K562 (cell line): ENCODE measurements around the gene SH3BP5L. TPM values are rescaled to one million over a fixed set of nuclear protein-coding genes. Genes with fewer than 3 reads are reported as not detected.
A peak's percentile ranks its signal among the peaks of the same experiment; 100 is the strongest.

Experiments
- BRD4 ChIP-seq: fragments of 200-600 bp; sonication (generic); IDR thresholded peaks from 2 replicates; pipeline ENCODE4 v1.6.1; 2017; ENCODE audit warnings: inconsistent platforms
- BRF1 ChIP-seq: IDR thresholded peaks from 3 replicates; pipeline ENCODE4 v1.6.1; 2011; ENCODE audit warnings: borderline replicate concordance, mild to moderate bottlenecking; ENCODE audit not compliant: insufficient read length; ENCODE audit errors: extremely low read depth
- CXXC5 ChIP-seq: fragments of 250-450 bp; sonication (Bioruptor Pico); IDR thresholded peaks from 2 replicates; pipeline ENCODE4 v1.8.0; 2022; ENCODE audit warnings: inconsistent platforms, mild to moderate bottlenecking, moderate library complexity
- FOXO4 ChIP-seq: fragments of 450-650 bp; formaldehyde crosslinking; IDR thresholded peaks from 2 replicates; pipeline ENCODE4 v1.4.0; 2020; ENCODE audit warnings: mild to moderate bottlenecking, moderate library complexity
- GABPA ChIP-seq: fragments of 200-800 bp; sonication (Bioruptor generic); conservative IDR thresholded peaks from 2 replicates; pipeline ENCODE4 v1.6.1; 2016; ENCODE audit warnings: low read depth, missing genetic modification characterization, missing compliant biosample characterization
- MTA3 ChIP-seq: fragments of 450-650 bp; formaldehyde crosslinking; IDR thresholded peaks from 2 replicates; pipeline ENCODE4 v1.6.1; 2017; ENCODE audit warnings: mild to moderate bottlenecking, borderline replicate concordance
- MYC ChIP-seq, 2 experiments: fragments of 250-450 bp in 1 of 2; sonication (Bioruptor Pico) in 1 of 2; IDR thresholded peaks; 2 replicates each; pipeline versions ENCODE4 v1.5.1 to v1.6.1; 2012 to 2021; ENCODE audit warnings: low read depth in 2 of 2, borderline replicate concordance in 1 of 2, improper control_type of control experiment in 1 of 2, low read length in 1 of 2, mild to moderate bottlenecking in 1 of 2, moderate library complexity in 1 of 2
- NEUROD1 ChIP-seq: fragments of 150-350 bp; IDR thresholded peaks from 2 replicates; pipeline ENCODE4 v1.6.1; 2014; ENCODE audit warnings: borderline replicate concordance, low read length, low read depth; ENCODE audit not compliant: partially characterized antibody
- NFYB ChIP-seq: IDR thresholded peaks from 2 replicates; pipeline ENCODE4 v1.6.1; 2011; ENCODE audit warnings: mild to moderate bottlenecking, moderate library complexity; ENCODE audit not compliant: insufficient read length; ENCODE audit errors: extremely low read depth
- PHB ChIP-seq: fragments of 250-450 bp; sonication (Bioruptor Pico); IDR thresholded peaks from 2 replicates; pipeline ENCODE4 v1.5.0; 2021
- PML ChIP-seq: IDR thresholded peaks from 2 replicates; pipeline ENCODE4 v1.6.1; 2012; ENCODE audit warnings: low read length, inconsistent platforms
- POLR2AphosphoS2 ChIP-seq: IDR thresholded peaks from 2 replicates; pipeline ENCODE4 v1.6.1; 2012; ENCODE audit warnings: low read length, improper control_type of control experiment
- POLR2AphosphoS5 ChIP-seq: IDR thresholded peaks from 2 replicates; pipeline ENCODE4 v1.6.1; 2011; ENCODE audit warnings: mild to moderate bottlenecking, low read depth, low read length, moderate library complexity; ENCODE audit not compliant: control insufficient read depth, insufficient read depth
- RFX5 ChIP-seq: IDR thresholded peaks from 2 replicates; pipeline ENCODE4 v1.6.1; 2011; ENCODE audit warnings: low read depth, mild to moderate bottlenecking, improper control_type of control experiment, low read length
- RFX7 ChIP-seq: fragments of 250-450 bp; sonication (Bioruptor Pico); IDR thresholded peaks from 2 replicates; pipeline ENCODE4 v1.5.1; 2021; ENCODE audit warnings: mild to moderate bottlenecking
- TFAM ChIP-seq: fragments of 250-450 bp; sonication (Bioruptor Pico); conservative IDR thresholded peaks from 2 replicates; pipeline ENCODE4 v1.5.0; 2021; ENCODE audit warnings: mild to moderate bottlenecking, moderate library complexity
- TFAP4 ChIP-seq: sonication (generic); formaldehyde crosslinking; IDR thresholded peaks from 2 replicates; pipeline ENCODE4 v1.8.0; 2022; ENCODE audit warnings: missing genetic modification reagents, mild to moderate bottlenecking, moderate library complexity, borderline replicate concordance
- ZSCAN29 ChIP-seq: fragments of 450-650 bp; IDR thresholded peaks from 2 replicates; pipeline ENCODE4 v1.6.1; 2017
- polyA plus RNA-seq, 8 experiments: library from polyadenylated mRNA; depleted of rRNA in 4 of 8; stranded (reverse) in 5 of 8; unstranded in 3 of 8; fragments of >200 nt; fragmentation: Nextera tagmentation in 2 of 8; fragmentation: Illumina TruSeq in 1 of 8; extraction: Ambion mirVana in 2 of 8; extraction: Trizol in 1 of 8; gene quantifications; 2 replicates each; pipeline versions ENCODE4 v1.2.1 to v1.2.3, GENCODE V29; 2011 to 2014; ENCODE audit warnings: inconsistent platforms in 1 of 8, missing spikeins in 1 of 8
- total RNA-seq, 7 experiments: library from RNA; depleted of rRNA in 6 of 7; stranded (reverse); fragments of >200 nt in 6 of 7; fragmentation: Illumina TruSeq in 2 of 7; extraction: Trizol in 2 of 7; gene quantifications; 2 replicates each; pipeline versions ENCODE4 v1.2.1 to v1.2.3, GENCODE V29; 2011 to 2021; ENCODE audit warnings: low replicate concordance in 1 of 7
- TF ChIP-seq, protein P1 (sequence below): fragments of 250-450 bp; sonication (Bioruptor Pico); IDR thresholded peaks from 2 replicates; pipeline ENCODE4 v1.4.0; 2020; ENCODE audit warnings: borderline replicate concordance
- TF ChIP-seq, protein P2 (sequence below): sonication (generic); formaldehyde crosslinking; IDR thresholded peaks from 2 replicates; pipeline ENCODE4 v1.8.0; 2022; ENCODE audit warnings: mild to moderate bottlenecking, missing genetic modification reagents

SH3BP5L gene
- total and polyA plus RNA-seq, 9 of the 15 experiments (the other 6 are each of a cell fraction or from before 2014, with no cell fraction given), result 1.9 to 26.5 (median 15.8) TPM

- TF ChIP-seq TFAP4 (CRISPR knock-in tag) (peak; percentile 98), NEUROD1 (peak; percentile 63), PHB (CRISPR knock-in tag) (peak; percentile 39; the same call in 1 of the 2 replicates), ZSCAN29 (no peak), CXXC5 (CRISPR knock-in tag) (peak; percentile 57), FOXO4 (CRISPR knock-in tag) (no peak), RFX7 (no peak), BRF1 (no peak), POLR2AphosphoS2 (peak; percentile 59; the same call in 1 of the 2 replicates), MTA3 (0 out of 2 replicates have a peak, but pooled peaks have one; percentile 3), NFYB (peak; percentile 88), GABPA (tag) (peak; percentile 45; the same call in 1 of the 2 replicates), POLR2AphosphoS5 (peak; percentile 89), BRD4 (0 out of 2 replicates have a peak, but pooled peaks have one; percentile 29), RFX5 (peak; percentile 97), PML (0 out of 2 replicates have a peak, but pooled peaks have one; percentile 32), MYC (IDR thresholded peaks at IDR 0.05; ENCODE audit: low read depth, low read length) (0 out of 2 replicates have a peak, but pooled peaks have one; percentile 20), MYC (CRISPR knock-in tag; IDR thresholded peaks at IDR 0.05; ENCODE audit: borderline replicate concordance, low read depth) (no peak), TFAM (CRISPR knock-in tag) (no peak)
- TF ChIP-seq, protein P1, sequence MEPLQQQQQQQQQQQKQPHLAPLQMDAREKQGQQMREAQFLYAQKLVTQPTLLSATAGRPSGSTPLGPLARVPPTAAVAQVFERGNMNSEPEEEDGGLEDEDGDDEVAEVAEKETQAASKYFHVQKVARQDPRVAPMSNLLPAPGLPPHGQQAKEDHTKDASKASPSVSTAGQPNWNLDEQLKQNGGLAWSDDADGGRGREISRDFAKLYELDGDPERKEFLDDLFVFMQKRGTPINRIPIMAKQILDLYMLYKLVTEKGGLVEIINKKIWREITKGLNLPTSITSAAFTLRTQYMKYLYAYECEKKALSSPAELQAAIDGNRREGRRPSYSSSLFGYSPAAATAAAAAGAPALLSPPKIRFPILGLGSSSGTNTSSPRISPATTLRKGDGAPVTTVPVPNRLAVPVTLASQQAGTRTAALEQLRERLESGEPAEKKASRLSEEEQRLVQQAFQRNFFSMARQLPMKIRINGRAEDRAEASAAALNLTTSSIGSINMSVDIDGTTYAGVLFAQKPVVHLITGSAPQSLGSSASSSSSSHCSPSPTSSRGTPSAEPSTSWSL (CRISPR knock-in tag), result no peak
- TF ChIP-seq, protein P2, sequence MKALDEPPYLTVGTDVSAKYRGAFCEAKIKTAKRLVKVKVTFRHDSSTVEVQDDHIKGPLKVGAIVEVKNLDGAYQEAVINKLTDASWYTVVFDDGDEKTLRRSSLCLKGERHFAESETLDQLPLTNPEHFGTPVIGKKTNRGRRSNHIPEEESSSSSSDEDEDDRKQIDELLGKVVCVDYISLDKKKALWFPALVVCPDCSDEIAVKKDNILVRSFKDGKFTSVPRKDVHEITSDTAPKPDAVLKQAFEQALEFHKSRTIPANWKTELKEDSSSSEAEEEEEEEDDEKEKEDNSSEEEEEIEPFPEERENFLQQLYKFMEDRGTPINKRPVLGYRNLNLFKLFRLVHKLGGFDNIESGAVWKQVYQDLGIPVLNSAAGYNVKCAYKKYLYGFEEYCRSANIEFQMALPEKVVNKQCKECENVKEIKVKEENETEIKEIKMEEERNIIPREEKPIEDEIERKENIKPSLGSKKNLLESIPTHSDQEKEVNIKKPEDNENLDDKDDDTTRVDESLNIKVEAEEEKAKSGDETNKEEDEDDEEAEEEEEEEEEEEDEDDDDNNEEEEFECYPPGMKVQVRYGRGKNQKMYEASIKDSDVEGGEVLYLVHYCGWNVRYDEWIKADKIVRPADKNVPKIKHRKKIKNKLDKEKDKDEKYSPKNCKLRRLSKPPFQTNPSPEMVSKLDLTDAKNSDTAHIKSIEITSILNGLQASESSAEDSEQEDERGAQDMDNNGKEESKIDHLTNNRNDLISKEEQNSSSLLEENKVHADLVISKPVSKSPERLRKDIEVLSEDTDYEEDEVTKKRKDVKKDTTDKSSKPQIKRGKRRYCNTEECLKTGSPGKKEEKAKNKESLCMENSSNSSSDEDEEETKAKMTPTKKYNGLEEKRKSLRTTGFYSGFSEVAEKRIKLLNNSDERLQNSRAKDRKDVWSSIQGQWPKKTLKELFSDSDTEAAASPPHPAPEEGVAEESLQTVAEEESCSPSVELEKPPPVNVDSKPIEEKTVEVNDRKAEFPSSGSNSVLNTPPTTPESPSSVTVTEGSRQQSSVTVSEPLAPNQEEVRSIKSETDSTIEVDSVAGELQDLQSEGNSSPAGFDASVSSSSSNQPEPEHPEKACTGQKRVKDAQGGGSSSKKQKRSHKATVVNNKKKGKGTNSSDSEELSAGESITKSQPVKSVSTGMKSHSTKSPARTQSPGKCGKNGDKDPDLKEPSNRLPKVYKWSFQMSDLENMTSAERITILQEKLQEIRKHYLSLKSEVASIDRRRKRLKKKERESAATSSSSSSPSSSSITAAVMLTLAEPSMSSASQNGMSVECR (CRISPR knock-in tag), result no peak
These were observed 12.2 kb upstream of the SH3BP5L start, which contains the start of gene ZNF672 (continued) for GRCh38 chr1:248837781-248838356.
